ENCODE data around the gene UBAC2.

The UBAC2 gene

GRCh38 chr13:99162567-99163361 lies 37.9 kb upstream of the UBAC2 start:
- Histone ChIP-seq H3K36me3 (ENCODE audit: insufficient read depth, low read length) (no peaks in the 10 kb centered on the region), H3K4me1 (ENCODE audit: control insufficient read depth, insufficient read depth, low read length, unreplicated experiment) (no peaks in the 10 kb centered on the region), H3K4me3 (ENCODE audit: low read depth, low read length) (no peak overlapping the region), H3K79me2 (ENCODE audit: control insufficient read depth, insufficient read depth, low read length, unreplicated experiment) (no peaks in the 10 kb centered on the region), H2AFZ (ENCODE audit: low read length, unreplicated experiment) (no peak overlapping the region), H3K27ac (ENCODE audit: low read depth, low read length) (no peak overlapping the region), H3K27me3 (ENCODE audit: insufficient read depth, low read length) (peaks cover 11% of the 10 kb centered on the region; the same call in 1 of the 2 replicates)

GRCh38 chr13:99164226-99164625 lies 36.4 kb upstream of the UBAC2 start:
- Histone ChIP-seq H3K27ac (ENCODE audit: low read depth, low read length) (no peak overlapping the region), H3K4me3 (ENCODE audit: low read depth, low read length) (no peak overlapping the region), H3K4me1 (ENCODE audit: control insufficient read depth, insufficient read depth, low read length, unreplicated experiment) (no peaks in the 10 kb centered on the region), H2AFZ (ENCODE audit: low read length, unreplicated experiment) (no peak overlapping the region), H3K36me3 (ENCODE audit: insufficient read depth, low read length) (no peaks in the 10 kb centered on the region), H3K27me3 (ENCODE audit: insufficient read depth, low read length) (peaks cover 11% of the 10 kb centered on the region; the same call in 1 of the 2 replicates), H3K79me2 (ENCODE audit: control insufficient read depth, insufficient read depth, low read length, unreplicated experiment) (no peaks in the 10 kb centered on the region)

- no peak overlapping the region for H3K27ac ChIP-seq (ENCODE audit: low read depth, low read length)
- H3K4me1 ChIP-seq (ENCODE audit: control insufficient read depth, insufficient read depth, low read length, unreplicated experiment), result no peaks in the 10 kb centered on the region
- no peaks in the 10 kb centered on the region for H3K79me2 ChIP-seq (ENCODE audit: control insufficient read depth, insufficient read depth, low read length, unreplicated experiment)
- no peaks in the 10 kb centered on the region for H3K27me3 ChIP-seq (ENCODE audit: insufficient read depth, low read length)
- H2AFZ ChIP-seq (ENCODE audit: low read length, unreplicated experiment), result no peak overlapping the region
- no peak overlapping the region for H3K4me3 ChIP-seq (ENCODE audit: low read depth, low read length)
- no peaks in the 10 kb centered on the region for H3K36me3 ChIP-seq (ENCODE audit: insufficient read depth, low read length)
Observed at GRCh38 chr13:99165753-99166587, 34.7 kb upstream of the UBAC2 start.

GRCh38 chr13:99172951-99173350 lies 27.7 kb upstream of the UBAC2 start:
- Histone ChIP-seq H3K36me3 (ENCODE audit: insufficient read depth, low read length) (no peaks in the 10 kb centered on the region), H3K27me3 (ENCODE audit: insufficient read depth, low read length) (no peaks in the 10 kb centered on the region), H2AFZ (ENCODE audit: low read length, unreplicated experiment) (no peak overlapping the region), H3K4me1 (ENCODE audit: control insufficient read depth, insufficient read depth, low read length, unreplicated experiment) (no peaks in the 10 kb centered on the region), H3K79me2 (ENCODE audit: control insufficient read depth, insufficient read depth, low read length, unreplicated experiment) (no peaks in the 10 kb centered on the region), H3K4me3 (ENCODE audit: low read depth, low read length) (no peak overlapping the region), H3K27ac (ENCODE audit: low read depth, low read length) (no peak overlapping the region)

GRCh38 chr13:99173606-99174005 lies 27.0 kb upstream of the UBAC2 start:
- H3K4me1 ChIP-seq (ENCODE audit: control insufficient read depth, insufficient read depth, low read length, unreplicated experiment), result no peaks in the 10 kb centered on the region
- H3K27me3 ChIP-seq (ENCODE audit: insufficient read depth, low read length), result no peaks in the 10 kb centered on the region
- no peak overlapping the region for H3K27ac ChIP-seq (ENCODE audit: low read depth, low read length)
- no peaks in the 10 kb centered on the region for H3K79me2 ChIP-seq (ENCODE audit: control insufficient read depth, insufficient read depth, low read length, unreplicated experiment)
- no peak overlapping the region for H3K4me3 ChIP-seq (ENCODE audit: low read depth, low read length)
- no peaks in the 10 kb centered on the region for H3K36me3 ChIP-seq (ENCODE audit: insufficient read depth, low read length)
- no peak overlapping the region for H2AFZ ChIP-seq (ENCODE audit: low read length, unreplicated experiment)

GRCh38 chr13:99174533-99175100 lies 26.0 kb upstream of the UBAC2 start:
- Histone ChIP-seq H3K4me1 (ENCODE audit: control insufficient read depth, insufficient read depth, low read length, unreplicated experiment) (no peaks in the 10 kb centered on the region), H3K36me3 (ENCODE audit: insufficient read depth, low read length) (no peaks in the 10 kb centered on the region), H3K79me2 (ENCODE audit: control insufficient read depth, insufficient read depth, low read length, unreplicated experiment) (no peaks in the 10 kb centered on the region), H3K27ac (ENCODE audit: low read depth, low read length) (no peak overlapping the region), H2AFZ (ENCODE audit: low read length, unreplicated experiment) (no peak overlapping the region), H3K27me3 (ENCODE audit: insufficient read depth, low read length) (no peaks in the 10 kb centered on the region), H3K4me3 (ENCODE audit: low read depth, low read length) (no peak overlapping the region)

- no peaks in the 10 kb centered on the region for H3K4me1 ChIP-seq (ENCODE audit: control insufficient read depth, insufficient read depth, low read length, unreplicated experiment)
- no peaks in the 10 kb centered on the region for H3K36me3 ChIP-seq (ENCODE audit: insufficient read depth, low read length)
- no peak overlapping the region for H3K27ac ChIP-seq (ENCODE audit: low read depth, low read length)
- H3K79me2 ChIP-seq (ENCODE audit: control insufficient read depth, insufficient read depth, low read length, unreplicated experiment), result no peaks in the 10 kb centered on the region
- no peaks in the 10 kb centered on the region for H3K27me3 ChIP-seq (ENCODE audit: insufficient read depth, low read length)
- no peak overlapping the region for H3K4me3 ChIP-seq (ENCODE audit: low read depth, low read length)
- no peak overlapping the region for H2AFZ ChIP-seq (ENCODE audit: low read length, unreplicated experiment)
Observed at GRCh38 chr13:99176309-99177276, 24.1 kb upstream of the UBAC2 start.

GRCh38 chr13:99178636-99179035 lies 22.0 kb upstream of the UBAC2 start:
- H3K4me3 ChIP-seq (ENCODE audit: low read depth, low read length), result no peak overlapping the region
- no peaks in the 10 kb centered on the region for H3K79me2 ChIP-seq (ENCODE audit: control insufficient read depth, insufficient read depth, low read length, unreplicated experiment)
- H3K4me1 ChIP-seq (ENCODE audit: control insufficient read depth, insufficient read depth, low read length, unreplicated experiment), result no peaks in the 10 kb centered on the region
- no peak overlapping the region for H2AFZ ChIP-seq (ENCODE audit: low read length, unreplicated experiment)
- H3K27ac ChIP-seq (ENCODE audit: low read depth, low read length), result no peak overlapping the region
- no peaks in the 10 kb centered on the region for H3K27me3 ChIP-seq (ENCODE audit: insufficient read depth, low read length)
- no peaks in the 10 kb centered on the region for H3K36me3 ChIP-seq (ENCODE audit: insufficient read depth, low read length)

- Histone ChIP-seq H3K27me3 (ENCODE audit: insufficient read depth, low read length) (no peaks in the 10 kb centered on the region), H3K4me3 (ENCODE audit: low read depth, low read length) (no peak overlapping the region), H2AFZ (ENCODE audit: low read length, unreplicated experiment) (no peak overlapping the region), H3K27ac (ENCODE audit: low read depth, low read length) (no peak overlapping the region), H3K79me2 (ENCODE audit: control insufficient read depth, insufficient read depth, low read length, unreplicated experiment) (no peaks in the 10 kb centered on the region), H3K4me1 (ENCODE audit: control insufficient read depth, insufficient read depth, low read length, unreplicated experiment) (no peaks in the 10 kb centered on the region), H3K36me3 (ENCODE audit: insufficient read depth, low read length) (no peaks in the 10 kb centered on the region)
Observed at GRCh38 chr13:99179460-99179859, 21.2 kb upstream of the UBAC2 start.

- no peak overlapping the region for H2AFZ ChIP-seq (ENCODE audit: low read length, unreplicated experiment)
- no peaks in the 10 kb centered on the region for H3K27me3 ChIP-seq (ENCODE audit: insufficient read depth, low read length)
- H3K27ac ChIP-seq (ENCODE audit: low read depth, low read length), result no peak overlapping the region
- H3K4me1 ChIP-seq (ENCODE audit: control insufficient read depth, insufficient read depth, low read length, unreplicated experiment), result no peaks in the 10 kb centered on the region
- no peak overlapping the region for H3K4me3 ChIP-seq (ENCODE audit: low read depth, low read length)
- no peaks in the 10 kb centered on the region for H3K36me3 ChIP-seq (ENCODE audit: insufficient read depth, low read length)
- no peaks in the 10 kb centered on the region for H3K79me2 ChIP-seq (ENCODE audit: control insufficient read depth, insufficient read depth, low read length, unreplicated experiment)
Observed at GRCh38 chr13:99182439-99182838, 18.2 kb upstream of the UBAC2 start.
